GM06990 (cell line): Measurements from ENCODE around the gene ASPSCR1.

Source experiments
- DNase-seq: peaks from one replicate; pipeline ENCODE4 v3.0.0-alpha.2; 2011; ENCODE audit not compliant: insufficient read length; ENCODE audit errors: extremely low read depth
- H3K27me3 ChIP-seq: replicated peaks from 2 replicates; pipeline ENCODE4 v1.6.0; 2011; ENCODE audit warnings: low read length; ENCODE audit not compliant: control insufficient read depth, insufficient read depth
- H3K36me3 ChIP-seq: 2 replicates; pipeline ENCODE4 v1.5.1; 2011; ENCODE audit warnings: low read length; ENCODE audit not compliant: control insufficient read depth, insufficient read depth
- H3K4me3 ChIP-seq: replicated peaks from 2 replicates; pipeline ENCODE4 v1.5.1; 2011; ENCODE audit warnings: low read depth, mild to moderate bottlenecking, control low read depth, low read length
- TF ChIP-seq, protein P1 (sequence below): IDR thresholded peaks from 2 replicates; pipeline ENCODE4 v1.5.1; 2011; ENCODE audit warnings: low read length, control low read depth, mild to moderate bottlenecking, inconsistent platforms; ENCODE audit not compliant: insufficient read depth, poor library complexity, severe bottlenecking

Gene ASPSCR1

DNA sequence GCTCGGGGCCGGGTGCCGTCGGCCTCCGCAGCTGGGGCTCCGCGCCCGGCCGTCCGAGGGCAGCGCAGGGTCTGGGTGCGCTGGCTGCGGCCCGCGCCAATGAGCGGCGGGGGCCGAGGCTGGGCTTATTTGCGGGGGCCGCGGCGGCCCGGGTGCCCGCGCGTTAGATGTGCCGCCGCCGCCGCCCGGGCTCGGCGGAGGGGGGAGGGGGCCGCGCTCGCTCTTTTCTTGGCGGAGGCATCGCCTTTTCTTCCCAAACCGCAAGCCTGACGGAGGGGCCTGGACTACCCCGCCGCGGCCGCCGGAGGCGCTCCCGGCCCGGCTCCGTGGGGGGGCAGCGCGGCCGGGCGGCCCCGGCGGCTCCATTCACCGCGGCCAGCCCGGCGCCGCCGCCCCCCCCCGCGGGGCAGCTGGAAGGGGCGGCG, 16.3 kb upstream of the ASPSCR1 start, which contains the start of gene NOTUM:
Gene NOTUM, minus strand, starts transcription at position 101 of the 425 bp plus-strand sequence. CDS start 278 bp downstream, outside the sequence.
- Histone ChIP-seq H3K27me3 (no peaks in the 10 kb centered on the region; the same call in none of the 2 replicates), H3K36me3 (no peaks in the 10 kb centered on the region), H3K4me3 (peak within 1 kb of the TSS; percentile 22)
- no peak for DNase-seq
- TF ChIP-seq, protein P1, sequence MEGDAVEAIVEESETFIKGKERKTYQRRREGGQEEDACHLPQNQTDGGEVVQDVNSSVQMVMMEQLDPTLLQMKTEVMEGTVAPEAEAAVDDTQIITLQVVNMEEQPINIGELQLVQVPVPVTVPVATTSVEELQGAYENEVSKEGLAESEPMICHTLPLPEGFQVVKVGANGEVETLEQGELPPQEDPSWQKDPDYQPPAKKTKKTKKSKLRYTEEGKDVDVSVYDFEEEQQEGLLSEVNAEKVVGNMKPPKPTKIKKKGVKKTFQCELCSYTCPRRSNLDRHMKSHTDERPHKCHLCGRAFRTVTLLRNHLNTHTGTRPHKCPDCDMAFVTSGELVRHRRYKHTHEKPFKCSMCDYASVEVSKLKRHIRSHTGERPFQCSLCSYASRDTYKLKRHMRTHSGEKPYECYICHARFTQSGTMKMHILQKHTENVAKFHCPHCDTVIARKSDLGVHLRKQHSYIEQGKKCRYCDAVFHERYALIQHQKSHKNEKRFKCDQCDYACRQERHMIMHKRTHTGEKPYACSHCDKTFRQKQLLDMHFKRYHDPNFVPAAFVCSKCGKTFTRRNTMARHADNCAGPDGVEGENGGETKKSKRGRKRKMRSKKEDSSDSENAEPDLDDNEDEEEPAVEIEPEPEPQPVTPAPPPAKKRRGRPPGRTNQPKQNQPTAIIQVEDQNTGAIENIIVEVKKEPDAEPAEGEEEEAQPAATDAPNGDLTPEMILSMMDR: no peak

DNA sequence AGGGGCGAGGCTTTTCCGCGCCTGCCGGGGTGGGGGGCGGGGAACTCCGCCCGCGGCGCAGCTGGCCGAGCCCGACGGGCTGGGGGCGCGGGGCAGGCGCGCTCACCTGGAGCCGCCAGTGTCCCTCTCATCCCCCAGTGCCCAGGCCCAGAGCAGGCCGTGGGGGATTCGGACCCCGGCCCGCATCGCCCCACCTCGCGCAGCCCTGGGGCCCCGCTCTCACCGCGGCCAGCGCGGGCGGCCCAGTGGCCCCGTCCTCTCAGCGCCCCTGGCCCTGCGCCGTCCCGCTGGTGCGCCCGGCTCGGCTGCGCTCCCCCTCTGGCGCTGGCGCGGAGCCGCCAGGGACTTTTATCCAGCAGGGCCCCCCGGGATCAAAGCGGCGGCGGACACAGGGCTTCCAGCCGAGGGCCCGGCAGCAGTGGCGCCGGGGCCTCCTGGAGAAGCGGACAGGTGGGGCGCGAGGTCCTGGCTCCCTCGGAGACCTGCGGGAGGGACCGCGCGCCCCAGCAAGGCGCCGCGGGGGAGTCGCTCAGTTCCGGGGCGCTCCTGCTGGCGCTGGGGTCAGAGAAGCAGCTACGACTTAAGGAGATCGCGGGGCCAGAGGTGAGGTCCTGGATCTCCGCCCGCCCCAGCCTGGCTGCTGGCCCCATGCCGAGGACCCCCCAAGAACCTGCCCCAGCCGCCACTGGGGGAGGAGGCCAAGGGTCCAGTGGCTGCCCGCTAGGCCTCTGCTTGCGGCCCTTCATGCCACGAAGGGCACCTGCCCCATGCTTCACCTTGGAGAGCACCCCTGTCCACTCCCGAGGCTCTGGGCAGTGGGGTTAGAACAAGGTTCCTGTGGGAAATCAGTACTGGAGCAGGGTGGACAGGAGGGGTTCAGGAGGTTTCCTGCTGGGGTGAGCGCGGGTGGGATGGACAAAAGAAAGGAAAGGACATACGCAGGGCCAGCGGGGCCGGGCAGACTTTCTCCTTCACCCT, 15.6 kb upstream of the ASPSCR1 start:
- H3K27me3 ChIP-seq: no peaks in the 10 kb centered on the region; the same call in none of the 2 replicates
- TF ChIP-seq, protein P1: no peak
- no peaks in the 10 kb centered on the region for H3K36me3 ChIP-seq
- no peak for DNase-seq
- no peak overlapping the region for H3K4me3 ChIP-seq

DNA sequence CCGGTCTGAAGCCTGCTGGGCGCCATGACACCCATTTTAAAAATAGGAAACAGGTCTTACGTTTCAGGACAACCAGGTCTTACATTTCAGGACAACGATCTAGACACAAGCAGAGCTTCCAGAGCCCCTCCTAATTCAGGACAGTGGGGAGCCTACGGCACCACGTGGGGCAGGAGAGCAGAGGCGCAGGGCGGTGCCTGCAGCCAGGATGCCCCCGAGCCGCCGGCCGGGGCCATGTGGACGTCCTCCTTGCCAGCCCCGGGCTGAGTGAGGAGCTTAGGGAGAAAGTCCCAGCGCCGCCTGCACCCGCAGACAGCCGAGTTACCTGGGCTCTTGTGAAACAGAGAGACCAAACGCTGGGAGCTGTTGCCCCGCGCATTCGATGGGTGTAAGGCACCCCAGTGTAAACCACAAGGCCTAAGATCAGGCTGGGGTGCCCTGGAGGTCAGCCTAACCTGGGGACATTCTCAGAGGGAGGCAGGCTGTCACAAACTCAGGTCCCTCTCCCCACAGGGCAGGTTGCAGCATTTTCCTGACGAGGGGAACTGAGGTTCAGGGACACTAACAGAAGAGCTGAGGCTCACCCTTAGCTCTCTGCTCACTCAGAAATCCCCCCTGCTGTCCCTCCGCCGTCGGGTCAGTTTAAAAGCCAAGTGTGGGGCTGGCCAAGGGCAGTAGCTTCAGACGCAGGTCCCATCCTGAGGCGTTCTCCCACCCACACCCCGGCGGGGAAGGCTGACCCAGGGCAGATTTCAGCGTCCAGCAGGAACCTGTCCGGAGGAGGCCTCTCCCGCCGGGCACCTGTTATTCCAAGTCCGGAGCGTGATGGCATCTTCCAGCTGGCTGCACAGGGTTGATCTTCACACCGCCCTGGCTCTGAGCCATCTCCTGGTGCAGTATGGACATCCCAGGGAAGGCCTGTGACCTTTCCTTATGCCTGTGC, 14.7 kb upstream of the ASPSCR1 start:
- Histone ChIP-seq H3K36me3 (no peaks in the 10 kb centered on the region), H3K4me3 (no peak overlapping the region), H3K27me3 (no peaks in the 10 kb centered on the region; the same call in none of the 2 replicates)
- no peak for DNase-seq
- TF ChIP-seq, protein P1: no peak

DNA sequence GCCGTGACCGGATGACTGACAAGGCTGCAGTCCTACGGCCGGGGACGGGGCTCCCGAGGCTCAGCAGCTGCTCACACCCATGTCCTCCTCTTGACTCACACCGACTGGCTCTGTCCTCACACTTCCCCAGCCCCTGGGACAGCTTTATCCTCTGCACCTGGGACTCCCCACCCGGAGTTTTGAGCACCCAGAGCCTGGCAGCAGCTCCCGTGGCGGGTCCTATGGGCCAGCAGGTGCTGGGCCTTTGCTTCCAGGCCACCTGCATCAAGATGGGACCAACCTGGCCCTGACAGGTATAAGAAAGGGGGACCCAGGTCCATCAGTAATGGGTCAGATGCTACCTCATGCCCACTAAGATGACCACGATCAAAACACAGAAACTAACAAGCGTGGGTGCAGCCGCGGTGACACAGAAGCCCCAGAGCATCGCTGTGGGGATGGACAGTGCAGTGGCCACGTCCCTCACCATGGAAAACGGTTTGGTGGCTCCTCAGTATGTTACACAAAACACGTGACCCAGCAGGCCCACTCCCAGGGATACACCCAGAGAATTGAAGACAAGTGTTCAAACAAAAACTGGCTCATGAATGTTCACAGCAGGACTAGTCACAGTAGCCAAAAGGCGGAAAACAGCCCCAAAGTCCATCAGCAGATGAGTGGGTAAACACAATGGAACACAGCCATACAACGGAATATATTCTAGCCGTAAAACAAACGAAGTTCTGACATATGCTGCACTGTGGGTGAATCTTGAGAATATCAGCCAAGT, 13.2 kb upstream of the ASPSCR1 start:
- Histone ChIP-seq H3K4me3 (no peak overlapping the region), H3K36me3 (no peaks in the 10 kb centered on the region), H3K27me3 (no peaks in the 10 kb centered on the region; the same call in 1 of the 2 replicates)
- DNase-seq: no peak
- TF ChIP-seq, protein P1: no peak
